Stimulated activated CD8-positive, alpha-beta memory T cell treated with anti-CD3 and anti-CD28 coated beads, Interleukin-7, amount 100 ng/mL, for 1 hour (primary cell): Measurements from ENCODE around the gene BDH1.
"Not testable (repeated sequence)": the region's sequence is repeated elsewhere in the genome, so short reads cannot be mapped to it uniquely, and the experiment has no call there.

Source experiments
- DNase-seq, 2 donors: peaks; one replicate each; pipeline ENCODE4 v3.0.0-alpha.2; 2020; ENCODE audit warnings: low read depth in 2 of 2

Gene BDH1

GRCh38 chr3:197486861-197487260 lies 68.9 kb downstream of the BDH1 start:
- no peak for DNase-seq

- no peak for DNase-seq
Measured at GRCh38 chr3:197485143-197485542, 70.6 kb downstream of the BDH1 start.

DNA sequence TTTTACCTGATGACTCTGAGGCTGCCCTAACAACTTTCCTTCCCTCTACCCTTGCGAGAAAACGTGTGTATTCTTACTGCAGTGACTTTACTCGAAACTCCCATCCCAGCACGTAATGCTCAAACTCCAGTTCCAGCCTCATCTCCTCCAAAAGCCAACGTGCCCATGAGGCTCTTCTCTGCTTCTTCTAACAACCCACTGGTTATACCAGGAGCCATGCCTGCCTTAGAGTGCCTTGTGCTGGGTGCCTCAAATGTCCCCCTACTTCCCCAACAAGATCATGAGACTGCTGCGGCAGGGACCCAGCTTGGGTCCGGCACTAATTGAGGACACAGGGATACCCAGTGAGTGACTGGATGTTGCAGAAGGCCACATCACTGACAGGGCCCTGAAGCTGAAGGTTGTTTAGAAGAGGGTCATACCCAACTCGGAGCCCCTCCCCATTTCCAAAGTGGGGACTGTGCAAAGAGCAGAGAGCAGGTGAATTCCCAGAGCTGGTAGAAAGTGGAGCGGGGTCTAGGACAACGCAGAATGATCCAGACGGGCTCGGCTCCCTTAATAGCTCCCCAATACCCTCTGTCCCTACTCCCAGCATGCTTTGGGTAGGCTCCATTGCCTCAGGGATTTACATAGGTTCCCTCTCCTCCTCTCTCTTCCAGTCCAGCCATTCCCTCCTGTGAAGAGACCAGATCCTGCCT lies 71.4 kb downstream of the BDH1 start:
- no peak for DNase-seq

DNA sequence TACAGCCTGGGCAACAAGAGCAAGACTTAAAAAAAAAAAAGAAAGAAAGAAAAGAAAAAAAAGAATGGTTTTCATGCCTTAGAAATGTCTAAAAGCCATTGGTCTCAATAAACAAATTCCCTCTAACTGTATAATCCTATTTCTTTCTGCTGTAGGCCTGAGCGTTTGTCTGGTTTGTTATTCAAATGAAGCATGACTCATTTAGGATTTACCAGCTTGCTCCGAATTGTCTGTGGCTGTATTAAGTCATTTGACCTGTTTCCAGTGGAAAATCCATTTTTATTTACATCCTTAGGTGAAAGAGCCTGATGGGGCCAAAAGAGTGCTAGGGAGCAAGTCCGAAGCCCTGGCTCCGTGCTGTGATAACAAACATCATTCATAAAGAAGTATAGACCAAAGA lies 73.8 kb downstream of the BDH1 start:
- no peak for DNase-seq

DNA sequence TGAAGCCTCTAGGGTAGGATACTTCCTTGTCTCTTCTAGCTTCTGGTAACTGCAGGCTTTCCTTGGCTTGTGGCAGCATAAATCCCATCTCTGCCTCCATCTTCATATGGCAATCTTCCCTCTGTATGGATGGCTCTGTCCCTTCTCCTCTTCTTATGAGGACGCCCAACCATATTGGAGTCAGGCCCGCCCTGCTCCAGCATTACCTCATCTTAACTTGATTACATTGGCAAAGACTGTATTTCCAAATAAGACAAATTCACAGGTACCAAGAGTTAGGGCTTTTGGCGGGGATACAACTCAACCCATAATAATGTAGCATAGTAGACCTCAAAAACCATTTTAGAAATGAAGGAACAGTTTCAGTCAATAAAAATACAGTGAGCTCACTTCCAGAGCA lies 75.4 kb downstream of the BDH1 start:
- no peak for DNase-seq

DNA sequence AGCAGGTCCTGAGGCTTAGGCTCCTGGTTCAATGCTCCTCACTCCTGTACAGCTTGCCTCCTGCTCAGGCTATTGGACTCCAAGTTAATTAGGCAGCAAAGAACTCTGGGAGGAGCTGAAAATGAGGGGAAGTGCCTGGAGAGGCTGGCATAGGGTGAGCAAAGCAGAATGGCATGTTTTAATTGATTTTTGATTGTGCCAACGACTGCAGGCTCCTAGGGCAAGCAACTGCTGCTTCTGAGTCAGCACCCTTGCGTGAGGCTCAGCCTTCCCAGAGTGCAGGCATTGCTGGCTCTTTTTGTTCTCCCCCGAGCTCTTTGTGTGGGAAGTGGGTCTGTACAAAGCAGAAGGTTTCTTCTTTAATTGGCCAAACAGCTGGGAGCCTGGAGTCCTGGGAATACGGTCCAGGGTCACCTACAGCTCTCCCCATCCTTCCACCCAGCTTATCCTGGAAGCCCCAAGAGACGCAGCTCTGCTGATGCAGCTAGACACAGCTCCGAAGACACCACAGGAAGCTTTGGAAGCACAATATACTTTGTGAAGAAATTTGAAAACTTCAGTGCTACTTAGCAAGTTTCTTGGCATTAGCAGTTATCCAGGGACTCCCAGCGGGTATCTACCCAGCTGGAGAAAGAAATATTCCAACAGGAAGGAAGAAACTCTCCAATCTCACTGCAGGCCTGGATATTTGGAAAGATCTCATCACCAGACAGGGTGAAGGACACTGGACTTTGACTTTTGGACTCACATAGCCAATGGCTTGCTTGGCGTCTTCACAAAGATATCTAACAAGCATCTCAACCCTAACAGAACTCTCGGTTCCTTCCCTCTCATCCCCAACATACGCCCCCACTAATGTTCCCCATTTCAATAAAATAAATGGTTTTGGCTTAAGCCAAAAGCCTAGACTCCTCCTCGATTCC lies 76.8 kb downstream of the BDH1 start:
- no peak for DNase-seq

DNA sequence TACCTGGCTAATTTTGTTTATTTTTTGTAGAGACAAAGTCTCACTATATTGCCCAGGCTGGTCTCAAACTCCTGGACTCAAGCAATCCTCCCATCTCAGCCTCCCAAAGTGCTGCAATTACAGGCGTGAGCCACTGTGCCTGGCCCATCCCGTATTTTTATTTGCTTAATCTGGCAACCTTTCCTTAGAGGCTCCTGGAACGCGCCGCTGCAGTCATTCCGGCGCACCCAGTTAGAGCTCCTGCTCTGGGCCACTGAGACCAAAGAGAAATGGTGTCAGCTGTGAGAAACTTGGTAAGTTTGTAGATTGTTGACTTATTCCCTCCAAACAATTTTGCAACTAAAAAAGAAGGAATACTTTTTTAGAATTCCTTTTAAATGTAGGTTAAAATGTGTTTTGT lies 78.0 kb downstream of the BDH1 start:
- DNase-seq = not testable (repeated sequence)

DNA sequence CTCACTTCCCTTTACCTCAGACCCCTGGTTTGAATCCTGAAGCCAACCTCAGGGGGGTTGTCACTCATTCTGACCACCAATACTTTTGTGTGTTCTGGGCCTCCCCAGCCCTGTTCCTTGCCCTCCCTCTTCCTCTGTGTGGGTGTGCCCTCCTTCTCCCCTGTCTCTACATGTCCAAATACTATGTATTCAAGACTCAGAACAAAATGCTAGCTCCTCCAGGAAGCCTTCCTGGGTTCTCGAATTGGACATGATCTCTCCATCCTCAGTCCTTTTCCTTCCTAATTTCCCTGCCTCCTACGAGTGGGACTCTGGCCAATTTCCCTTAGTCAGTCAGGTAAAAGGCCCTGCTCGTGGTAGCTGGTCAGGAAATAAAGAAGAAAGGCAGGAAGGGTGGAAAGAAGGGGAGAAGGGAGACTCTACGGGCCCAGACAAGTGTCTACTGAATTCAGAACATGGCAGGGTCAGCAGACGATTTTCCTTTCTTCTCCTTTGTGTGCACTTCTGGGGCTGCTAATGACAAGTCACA lies 79.7 kb downstream of the BDH1 start:
- DNase-seq = no peak

DNA sequence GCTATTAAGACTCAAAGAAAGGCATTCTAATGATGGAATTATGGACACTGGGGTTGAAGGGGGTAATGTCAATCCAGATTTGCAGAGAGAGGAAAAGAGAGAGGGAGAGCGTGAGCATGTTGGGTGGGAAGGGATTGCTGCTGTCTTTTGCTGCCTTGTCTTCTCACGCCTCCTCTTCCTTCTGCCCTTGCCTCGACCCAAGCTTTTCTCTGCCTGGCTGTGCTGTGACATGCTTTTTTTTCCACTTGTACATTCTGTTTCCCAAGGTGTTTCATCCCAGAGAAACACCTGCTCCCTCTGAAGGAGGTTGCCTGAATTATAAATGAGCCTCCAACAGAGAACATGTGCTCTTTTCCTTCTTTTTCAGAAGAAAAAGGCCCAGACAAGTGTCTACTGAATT lies 80.3 kb downstream of the BDH1 start:
- no peak for DNase-seq

DNA sequence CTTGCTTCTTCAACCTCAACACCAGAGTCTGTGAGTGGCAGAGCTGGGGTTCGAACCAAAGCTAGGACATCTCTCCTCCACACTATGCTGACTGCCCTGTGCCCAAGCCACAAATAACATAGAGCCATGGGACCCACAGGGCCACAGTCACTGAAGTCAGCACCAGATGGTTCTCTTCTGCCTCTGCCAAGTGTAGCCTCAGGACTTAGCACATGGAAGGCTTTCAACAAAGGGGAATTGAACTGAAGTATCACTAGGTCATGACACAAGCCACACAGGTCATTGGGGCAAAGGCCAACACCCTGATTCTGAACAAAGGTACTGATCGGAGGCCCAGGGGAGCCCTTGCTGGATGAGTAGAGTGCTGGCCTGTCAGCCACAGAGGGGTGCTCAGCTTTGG lies 83.6 kb downstream of the BDH1 start:
- no peak for DNase-seq

DNA sequence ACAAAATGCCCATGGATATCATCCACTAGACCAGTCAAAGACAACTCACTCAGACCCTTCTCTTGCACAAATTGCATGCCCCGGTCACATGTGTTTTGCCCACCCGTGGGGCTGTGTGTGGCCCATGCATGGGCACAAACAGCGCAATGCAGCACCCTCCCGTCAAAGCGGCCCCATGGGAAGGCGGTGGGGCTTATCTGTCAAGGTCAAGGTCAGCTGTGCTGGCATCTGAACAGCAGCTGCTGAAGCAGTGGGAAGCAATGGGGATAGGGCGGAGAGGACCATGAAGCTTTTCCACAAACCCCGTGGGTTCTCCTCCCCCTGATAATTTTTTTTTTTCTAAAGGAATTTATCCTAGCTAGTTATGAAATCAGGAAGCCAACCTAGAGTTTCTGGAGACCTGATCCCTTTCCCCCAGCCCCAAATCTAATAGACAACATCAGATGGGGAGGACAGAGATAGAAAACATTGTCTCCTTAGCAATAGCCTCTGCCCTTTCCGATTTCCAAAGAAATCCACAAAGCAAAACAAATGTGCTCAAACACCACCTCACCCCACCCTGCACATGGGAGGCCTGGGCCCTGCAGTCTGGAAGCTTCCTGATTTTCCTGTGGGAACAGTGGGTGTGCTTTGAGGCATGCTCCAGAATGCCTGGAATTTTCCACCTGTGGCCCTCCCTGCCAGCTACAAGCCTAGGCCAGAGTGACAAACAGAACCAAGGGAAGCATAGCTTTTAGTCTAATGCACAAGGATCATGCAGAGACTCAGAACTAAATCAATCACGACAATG lies 84.4 kb downstream of the BDH1 start:
- DNase-seq = no peak

DNA sequence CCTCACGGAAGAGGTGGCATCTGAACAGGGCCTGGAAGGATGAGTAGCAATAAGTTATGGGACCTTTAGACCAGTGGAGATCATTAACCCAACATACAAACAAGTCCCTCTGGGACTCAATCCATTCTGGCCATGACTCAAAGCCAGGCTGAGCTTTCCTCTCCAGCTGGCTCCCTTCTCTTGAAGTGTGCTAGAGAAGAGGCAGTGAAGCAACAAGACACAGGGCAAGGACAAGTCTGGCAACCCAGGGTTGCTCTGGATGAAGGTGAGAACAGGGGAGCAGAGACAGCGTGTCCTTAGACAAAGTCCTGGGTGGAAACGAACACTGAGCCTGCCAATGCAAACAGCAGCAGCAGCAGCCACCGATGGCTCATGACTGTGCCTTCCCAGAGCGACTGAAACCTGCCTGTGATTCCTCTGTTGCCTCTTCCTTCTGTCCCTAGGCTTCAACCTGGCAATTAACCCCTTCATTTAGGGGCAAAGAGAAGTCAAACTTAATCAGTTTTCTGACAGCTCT lies 86.8 kb downstream of the BDH1 start:
- DNase-seq = no peak

GRCh38 chr3:197468167-197468566 lies 87.6 kb downstream of the BDH1 start:
- DNase-seq = no peak

DNA sequence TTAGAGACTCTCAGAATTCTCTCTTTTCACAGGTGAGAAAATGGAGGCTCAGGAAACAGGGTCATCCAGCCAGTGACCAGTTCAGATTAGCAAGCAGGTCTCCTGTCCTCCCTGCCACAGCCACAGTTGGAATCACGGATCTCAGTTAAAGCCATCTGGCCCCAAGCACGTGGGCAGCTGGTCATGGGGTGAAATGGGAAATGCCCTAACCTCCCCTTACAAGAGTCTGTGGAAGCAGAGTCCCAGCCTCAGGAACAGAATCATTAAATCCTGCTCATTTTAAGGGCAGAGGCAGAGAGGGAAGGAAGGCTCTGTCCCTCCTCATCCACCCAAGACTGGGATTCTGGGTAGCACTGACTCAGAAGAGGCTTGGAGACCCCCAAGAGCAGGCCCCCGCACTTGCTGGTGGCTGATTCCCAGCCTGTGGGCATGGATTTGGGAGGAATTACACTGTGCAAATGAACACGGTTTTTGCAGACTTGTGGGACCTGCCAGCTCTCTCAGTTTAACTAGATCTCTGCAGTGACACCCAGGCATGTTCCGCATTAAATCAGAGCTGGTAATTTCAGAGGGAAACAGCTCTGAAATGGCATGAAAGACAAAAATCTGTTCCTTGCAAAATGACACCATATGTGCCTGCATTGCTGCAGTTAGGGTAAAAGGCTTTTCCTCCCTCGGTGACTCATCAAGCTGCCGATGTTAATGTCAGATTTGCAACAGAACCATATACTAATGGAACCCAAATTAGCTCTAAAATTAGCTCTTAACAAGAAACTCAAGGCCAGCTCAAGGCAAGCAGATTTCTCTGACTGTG lies 89.0 kb downstream of the BDH1 start:
- DNase-seq = no peak

DNA sequence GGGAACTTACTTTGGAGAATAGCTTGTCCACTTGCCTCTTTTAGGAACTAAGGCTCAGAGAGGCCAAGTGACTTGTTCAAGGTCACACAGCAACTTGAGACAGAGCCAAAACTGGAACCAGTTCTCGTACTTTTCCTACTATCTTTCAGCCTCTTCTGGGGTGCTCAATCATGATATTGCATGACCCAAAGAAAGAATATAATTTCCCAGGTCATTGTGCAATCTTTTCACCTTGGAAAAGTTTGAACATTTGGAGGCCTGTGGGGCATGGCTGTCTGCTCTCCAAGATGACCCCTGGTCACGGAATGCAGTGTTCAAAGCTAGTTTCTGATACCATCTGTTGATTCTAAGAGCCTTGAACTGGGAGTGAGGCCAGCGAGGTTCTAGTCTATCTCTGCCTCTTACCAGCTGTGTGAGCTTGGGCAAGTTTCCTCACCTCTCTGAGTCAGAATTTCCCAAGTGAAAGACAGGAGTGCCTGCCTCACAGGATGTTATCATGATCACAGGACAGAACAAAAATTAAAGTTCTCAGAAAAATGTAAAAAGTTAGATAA lies 89.7 kb downstream of the BDH1 start:
- DNase-seq = no peak

DNA sequence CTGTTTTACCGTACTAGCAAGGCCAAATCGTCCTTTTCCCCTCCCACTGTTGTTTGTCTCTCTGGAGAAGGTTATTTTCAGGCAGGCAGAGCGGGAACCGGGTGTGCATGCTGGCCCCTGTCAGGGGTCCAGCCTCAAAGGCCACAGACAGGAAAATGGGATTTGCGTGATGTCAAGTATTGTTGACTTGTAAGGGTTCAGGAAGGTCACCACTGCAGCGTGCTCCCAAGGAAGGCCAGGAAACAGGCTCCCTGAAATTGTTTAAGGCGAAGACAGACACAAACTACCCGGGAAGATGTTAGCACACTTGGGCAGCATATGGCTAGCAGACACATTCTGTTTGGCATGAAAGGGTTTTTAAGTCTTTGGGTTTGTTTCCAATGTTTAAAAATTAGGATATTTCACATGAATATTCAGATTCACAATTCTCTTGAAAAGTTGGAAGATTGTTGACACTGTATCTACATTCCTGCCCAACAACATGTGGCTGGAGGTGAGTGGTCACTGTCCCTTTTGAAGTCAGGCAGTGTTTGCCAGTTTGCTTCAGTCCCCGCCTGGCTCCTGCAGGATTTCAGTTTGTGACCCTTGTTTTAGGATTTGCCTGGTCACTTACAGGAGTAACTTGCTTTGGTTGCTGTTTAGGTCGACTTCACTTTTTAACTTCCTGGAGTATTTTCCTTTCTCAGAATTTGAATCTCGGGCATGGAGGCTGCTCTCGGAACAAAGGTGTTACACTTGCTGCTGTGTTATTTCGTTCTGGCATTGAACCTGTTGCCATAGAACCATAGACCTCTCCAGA lies 90.4 kb downstream of the BDH1 start:
- DNase-seq = no peak

GRCh38 chr3:197464794-197465193 lies 91.0 kb downstream of the BDH1 start:
- no peak for DNase-seq

- no peak for DNase-seq
Measured at GRCh38 chr3:197463279-197463678, 92.5 kb downstream of the BDH1 start.

DNA sequence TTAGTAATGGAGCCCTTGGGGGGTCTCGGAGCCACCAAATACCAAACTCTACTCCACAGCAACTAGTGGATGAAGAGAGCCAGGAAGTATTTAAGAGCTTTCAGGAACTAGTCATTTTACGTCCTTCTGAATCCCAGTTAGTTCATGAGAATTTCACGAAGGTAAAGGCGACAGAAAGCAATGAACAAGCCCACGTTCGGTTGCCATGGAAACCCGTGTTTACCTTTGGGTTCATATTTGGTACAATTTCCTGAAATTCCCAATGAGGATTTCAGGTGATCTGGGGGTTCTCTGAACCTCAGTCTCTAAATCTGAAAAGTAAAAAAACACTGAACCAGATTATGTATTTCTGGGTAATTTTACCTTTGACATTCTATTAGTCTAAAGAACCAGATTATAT lies 93.0 kb downstream of the BDH1 start:
- DNase-seq = no peak

- DNase-seq = no peak
Measured at GRCh38 chr3:197460639-197461038, 95.1 kb downstream of the BDH1 start.
